ENCODE data around the gene SNAPC3. TPM values are rescaled to one million over a fixed set of nuclear protein-coding genes. Genes with fewer than 3 reads are reported as not detected.

SNAPC3 gene
- total and polyA plus RNA-seq, 2 donors (not counting 3 experiments of a cell fraction or from before 2014, with no cell fraction given) = 15.2 to 32.6 TPM

GRCh38 chr9:15469862-15470261 is 47.2 kb downstream of the SNAPC3 start:
- H3K9me1 ChIP-seq (replicated peaks; ENCODE audit: control insufficient read depth, extremely low read depth, insufficient read depth, low read length) = peaks cover 3% of the 10 kb centered on the region
- BruUV-seq (replicated peaks) = no TSS peak
- ChIA-PET CTCF (interaction anchor here (1.0 to 1.8 kb wide), 5 partner anchors 9 to 153 kb away, joined by 3 to 6 read pairs (median 3); no protein-coding TSS in a partner anchor), POLR2A (no interaction called here)
- peaks cover 4% of the 10 kb centered on the region for H3K4me1 ChIP-seq (ENCODE audit: control insufficient read depth, extremely low read depth, insufficient read depth, low read length)
- no peaks in the 10 kb centered on the region for H4K20me1 ChIP-seq (replicated peaks; ENCODE audit: control insufficient read depth, extremely low read depth, insufficient read depth, low read length)
- dilution Hi-C loops (cut with MboI; ENCODE audit: extremely low pct_ligation_motif_present, low sequenced_read_pairs) = no loop called here
- H3K27ac ChIP-seq (ENCODE audit: insufficient read depth, low read depth, low read length) = no peak overlapping the region
- peaks cover 6 to 22% of the 10 kb centered on the region in 2 experiments for H3K36me3 ChIP-seq (ENCODE audit: control insufficient read depth in 2 of 2, extremely low read depth in 1 of 2, insufficient read depth in 2 of 2, low read length in 2 of 2)
- no peak overlapping the region for H3K4me3 ChIP-seq (replicated peaks in 1 of 3; ENCODE audit: insufficient read depth in 1 of 3, low read depth in 1 of 3, low read length in 3 of 3)
- H3K4me2 ChIP-seq (ENCODE audit: insufficient read depth, low read length) = no peak overlapping the region
- no peaks in the 10 kb centered on the region for H3K27me3 ChIP-seq (ENCODE audit: control insufficient read depth in 2 of 2, insufficient read depth in 2 of 2, low read length in 2 of 2)
- intact Hi-C loops (cut with micrococcal nuclease) = no loop called here
- FAIRE-seq (no peak), DNase-seq (ENCODE audit: low read depth, low spot score) (no peak)
- H3K9ac ChIP-seq (replicated peaks; ENCODE audit: extremely low read depth, insufficient read depth, low read length) = no peak overlapping the region
- no peak overlapping the region for H2AFZ ChIP-seq (ENCODE audit: low read depth, low read length)
- no peaks in the 10 kb centered on the region for H3K79me2 ChIP-seq (ENCODE audit: control insufficient read depth, insufficient read depth, low read length)
- TF ChIP-seq FOS (IDR thresholded peaks at IDR 0.05; ENCODE audit: borderline replicate concordance, insufficient read depth, low read length) (no peak), MYC (IDR thresholded peaks at IDR 0.05; ENCODE audit: low read depth, low read length) (no peak), EZH2 (IDR thresholded peaks at IDR 0.05; ENCODE audit: borderline replicate concordance, low read depth, low read length, severe bottlenecking) (no peak), JUN (IDR thresholded peaks at IDR 0.05; ENCODE audit: borderline replicate concordance, insufficient read depth, insufficient read length, low read depth) (no peak), POLR2AphosphoS5 (IDR thresholded peaks at IDR 0.05; ENCODE audit: insufficient read depth, low read depth, low read length) (no peak), MAX (IDR thresholded peaks at IDR 0.05; ENCODE audit: insufficient read depth, insufficient read length) (no peak), GATA2 (IDR thresholded peaks at IDR 0.05; ENCODE audit: insufficient read depth, insufficient read length, low read depth, low read length) (no peak)
- TF ChIP-seq, protein P1, sequence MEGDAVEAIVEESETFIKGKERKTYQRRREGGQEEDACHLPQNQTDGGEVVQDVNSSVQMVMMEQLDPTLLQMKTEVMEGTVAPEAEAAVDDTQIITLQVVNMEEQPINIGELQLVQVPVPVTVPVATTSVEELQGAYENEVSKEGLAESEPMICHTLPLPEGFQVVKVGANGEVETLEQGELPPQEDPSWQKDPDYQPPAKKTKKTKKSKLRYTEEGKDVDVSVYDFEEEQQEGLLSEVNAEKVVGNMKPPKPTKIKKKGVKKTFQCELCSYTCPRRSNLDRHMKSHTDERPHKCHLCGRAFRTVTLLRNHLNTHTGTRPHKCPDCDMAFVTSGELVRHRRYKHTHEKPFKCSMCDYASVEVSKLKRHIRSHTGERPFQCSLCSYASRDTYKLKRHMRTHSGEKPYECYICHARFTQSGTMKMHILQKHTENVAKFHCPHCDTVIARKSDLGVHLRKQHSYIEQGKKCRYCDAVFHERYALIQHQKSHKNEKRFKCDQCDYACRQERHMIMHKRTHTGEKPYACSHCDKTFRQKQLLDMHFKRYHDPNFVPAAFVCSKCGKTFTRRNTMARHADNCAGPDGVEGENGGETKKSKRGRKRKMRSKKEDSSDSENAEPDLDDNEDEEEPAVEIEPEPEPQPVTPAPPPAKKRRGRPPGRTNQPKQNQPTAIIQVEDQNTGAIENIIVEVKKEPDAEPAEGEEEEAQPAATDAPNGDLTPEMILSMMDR (IDR thresholded peaks at IDR 0.05; ENCODE audit: extremely low read depth in 1 of 2, insufficient read depth in 1 of 2, low read depth in 1 of 2, low read length in 2 of 2) = no peak
- no peaks in the 10 kb centered on the region for H3K9me3 ChIP-seq (replicated peaks; ENCODE audit: control insufficient read depth, insufficient read depth, low read length)
